HUES64 (cell line): Measurements from ENCODE around the gene TMA7.

Experiments
- H3K27ac ChIP-seq: 2 replicates; pipeline ENCODE4 v1.7.0; 2013; ENCODE audit warnings: low read depth, low read length, inconsistent platforms
- H3K27me3 ChIP-seq: 2 replicates; pipeline ENCODE4 v1.6.1; 2013; ENCODE audit warnings: mild to moderate bottlenecking, low read length; ENCODE audit not compliant: insufficient read depth
- H3K36me3 ChIP-seq: 2 replicates; pipeline ENCODE4 v1.6.1; 2013; ENCODE audit warnings: mild to moderate bottlenecking, low read length; ENCODE audit not compliant: insufficient read depth
- H3K4me1 ChIP-seq: 2 replicates; pipeline ENCODE4 v1.6.1; 2013; ENCODE audit warnings: mild to moderate bottlenecking, low read length, moderate library complexity; ENCODE audit not compliant: insufficient read depth
- H3K4me3 ChIP-seq: 2 replicates; pipeline ENCODE4 v1.5.1; 2013; ENCODE audit warnings: mild to moderate bottlenecking, low read length, moderate library complexity
- H3K9ac ChIP-seq: 2 replicates; pipeline ENCODE4 v1.6.1; 2013; ENCODE audit warnings: mild to moderate bottlenecking, low read depth, low read length
- H3K9me3 ChIP-seq: 2 replicates; pipeline ENCODE4 v1.6.1; 2013; ENCODE audit warnings: low read depth, low read length; ENCODE audit not compliant: insufficient read depth
- WGBS: fragments of 150-250, 120-280 bp; methylation state at CpG from one replicate; pipeline ENCODE4 v1.1.7; 2013; ENCODE audit warnings: missing lambda C conversion rate; 5-methylcytosine and 5-hydroxymethylcytosine counted together

The TMA7 gene

GRCh38 chr3:48418140-48418539 is 21.9 kb upstream of the TMA7 start:
- no peaks in the 10 kb centered on the region for H3K9me3 ChIP-seq
- H3K4me3 ChIP-seq: no peak overlapping the region
- H3K27ac ChIP-seq: no peak overlapping the region
- peaks cover 94% of the 10 kb centered on the region for H3K36me3 ChIP-seq
- H3K9ac ChIP-seq: no peak overlapping the region
- WGBS: 96% methylated on average over 17 of the region's 17 CpGs
- H3K4me1 ChIP-seq: no peaks in the 10 kb centered on the region
- H3K27me3 ChIP-seq: no peaks in the 10 kb centered on the region

GRCh38 chr3:48418651-48419050 is 21.4 kb upstream of the TMA7 start:
- 95% methylated on average over 9 of the region's 9 CpGs for WGBS
- Histone ChIP-seq H3K36me3 (peaks cover 94% of the 10 kb centered on the region), H3K27me3 (no peaks in the 10 kb centered on the region), H3K27ac (no peak overlapping the region), H3K9ac (no peak overlapping the region), H3K9me3 (no peaks in the 10 kb centered on the region), H3K4me1 (no peaks in the 10 kb centered on the region), H3K4me3 (no peak overlapping the region)

GRCh38 chr3:48419149-48419548 is 20.9 kb upstream of the TMA7 start:
- 96% methylated on average over 9 of the region's 9 CpGs for WGBS
- Histone ChIP-seq H3K4me1 (no peaks in the 10 kb centered on the region), H3K27me3 (no peaks in the 10 kb centered on the region), H3K27ac (no peak overlapping the region), H3K4me3 (no peak overlapping the region), H3K9ac (no peak overlapping the region), H3K9me3 (no peaks in the 10 kb centered on the region), H3K36me3 (peaks cover 93% of the 10 kb centered on the region)

- Histone ChIP-seq H3K27ac (no peak overlapping the region), H3K36me3 (peaks cover 93% of the 10 kb centered on the region), H3K27me3 (no peaks in the 10 kb centered on the region), H3K9ac (no peak overlapping the region), H3K4me3 (no peak overlapping the region), H3K4me1 (no peaks in the 10 kb centered on the region), H3K9me3 (no peaks in the 10 kb centered on the region)
- WGBS: 96% methylated on average over 17 of the region's 17 CpGs
Measured at GRCh38 chr3:48419597-48419996, 20.5 kb upstream of the TMA7 start.

GRCh38 chr3:48420561-48420960 is 19.5 kb upstream of the TMA7 start:
- Histone ChIP-seq H3K9ac (no peak overlapping the region), H3K4me3 (no peak overlapping the region), H3K36me3 (peaks cover 85% of the 10 kb centered on the region), H3K27ac (no peak overlapping the region), H3K27me3 (no peaks in the 10 kb centered on the region), H3K9me3 (no peaks in the 10 kb centered on the region), H3K4me1 (no peaks in the 10 kb centered on the region)
- 94% methylated on average over 14 of the region's 14 CpGs for WGBS

GRCh38 chr3:48422272-48422671 is 17.8 kb upstream of the TMA7 start:
- Histone ChIP-seq H3K27me3 (no peaks in the 10 kb centered on the region), H3K9ac (no peak overlapping the region), H3K27ac (no peak overlapping the region), H3K4me1 (peaks cover 6% of the 10 kb centered on the region; the same call in 1 of the 2 replicates), H3K9me3 (no peaks in the 10 kb centered on the region), H3K4me3 (no peak overlapping the region), H3K36me3 (peaks cover 68% of the 10 kb centered on the region)
- WGBS: 90% methylated on average over 3 of the region's 3 CpGs

- Histone ChIP-seq H3K36me3 (peaks cover 64% of the 10 kb centered on the region), H3K9me3 (no peaks in the 10 kb centered on the region), H3K4me3 (no peak overlapping the region), H3K27ac (no peak overlapping the region), H3K9ac (no peak overlapping the region), H3K27me3 (no peaks in the 10 kb centered on the region), H3K4me1 (peaks cover 10% of the 10 kb centered on the region; the same call in 1 of the 2 replicates)
- WGBS: 95% methylated on average over 8 of the region's 8 CpGs
Measured at GRCh38 chr3:48422681-48423080, 17.4 kb upstream of the TMA7 start.

GRCh38 chr3:48423241-48423882 is 16.7 kb upstream of the TMA7 start:
- peaks cover 57% of the 10 kb centered on the region for H3K36me3 ChIP-seq
- H3K9ac ChIP-seq: no peak overlapping the region
- no peaks in the 10 kb centered on the region for H3K27me3 ChIP-seq
- H3K4me3 ChIP-seq: no peak overlapping the region
- no peak overlapping the region for H3K27ac ChIP-seq
- no peaks in the 10 kb centered on the region for H3K9me3 ChIP-seq
- H3K4me1 ChIP-seq: peaks cover 15% of the 10 kb centered on the region
- WGBS: 96% methylated on average over 25 of the region's 25 CpGs

GRCh38 chr3:48423883-48424695 is 16.0 kb upstream of the TMA7 start:
- H3K27me3 ChIP-seq: no peaks in the 10 kb centered on the region
- H3K9me3 ChIP-seq: no peaks in the 10 kb centered on the region
- 94% methylated on average over 27 of the region's 27 CpGs for whole genome bisulfite sequencing

GRCh38 chr3:48425281-48425812 is 14.7 kb upstream of the TMA7 start:
- Histone ChIP-seq H3K9me3 (no peaks in the 10 kb centered on the region), H3K27me3 (no peaks in the 10 kb centered on the region), H3K9ac (no peak overlapping the region), H3K4me1 (peaks cover 17% of the 10 kb centered on the region), H3K27ac (no peak overlapping the region), H3K4me3 (no peak overlapping the region), H3K36me3 (peaks cover 41% of the 10 kb centered on the region)
- WGBS: 89% methylated on average over 13 of the region's 13 CpGs

More at GRCh38 chr3:48423883-48424695, 16.0 kb upstream of the TMA7 start:
- H3K4me3 ChIP-seq: no peak overlapping the region
- H3K36me3 ChIP-seq: peaks cover 50% of the 10 kb centered on the region
- peaks cover 15% of the 10 kb centered on the region for H3K4me1 ChIP-seq
- H3K27ac ChIP-seq: no peak overlapping the region
- H3K9ac ChIP-seq: no peak overlapping the region; the same call in 1 of the 2 replicates

- H3K4me1 ChIP-seq: peaks cover 23% of the 10 kb centered on the region
- H3K9me3 ChIP-seq: no peaks in the 10 kb centered on the region
- 92% methylated on average over 11 of the region's 11 CpGs for WGBS
- H3K27me3 ChIP-seq: no peaks in the 10 kb centered on the region
- H3K36me3 ChIP-seq: peaks cover 30% of the 10 kb centered on the region
- H3K27ac ChIP-seq: no peak overlapping the region
- H3K9ac ChIP-seq: no peak overlapping the region
- no peak overlapping the region for H3K4me3 ChIP-seq
Measured at GRCh38 chr3:48426401-48426909, 13.6 kb upstream of the TMA7 start.
